ENCODE measurements around the gene IRX5.

Gene IRX5

DNA sequence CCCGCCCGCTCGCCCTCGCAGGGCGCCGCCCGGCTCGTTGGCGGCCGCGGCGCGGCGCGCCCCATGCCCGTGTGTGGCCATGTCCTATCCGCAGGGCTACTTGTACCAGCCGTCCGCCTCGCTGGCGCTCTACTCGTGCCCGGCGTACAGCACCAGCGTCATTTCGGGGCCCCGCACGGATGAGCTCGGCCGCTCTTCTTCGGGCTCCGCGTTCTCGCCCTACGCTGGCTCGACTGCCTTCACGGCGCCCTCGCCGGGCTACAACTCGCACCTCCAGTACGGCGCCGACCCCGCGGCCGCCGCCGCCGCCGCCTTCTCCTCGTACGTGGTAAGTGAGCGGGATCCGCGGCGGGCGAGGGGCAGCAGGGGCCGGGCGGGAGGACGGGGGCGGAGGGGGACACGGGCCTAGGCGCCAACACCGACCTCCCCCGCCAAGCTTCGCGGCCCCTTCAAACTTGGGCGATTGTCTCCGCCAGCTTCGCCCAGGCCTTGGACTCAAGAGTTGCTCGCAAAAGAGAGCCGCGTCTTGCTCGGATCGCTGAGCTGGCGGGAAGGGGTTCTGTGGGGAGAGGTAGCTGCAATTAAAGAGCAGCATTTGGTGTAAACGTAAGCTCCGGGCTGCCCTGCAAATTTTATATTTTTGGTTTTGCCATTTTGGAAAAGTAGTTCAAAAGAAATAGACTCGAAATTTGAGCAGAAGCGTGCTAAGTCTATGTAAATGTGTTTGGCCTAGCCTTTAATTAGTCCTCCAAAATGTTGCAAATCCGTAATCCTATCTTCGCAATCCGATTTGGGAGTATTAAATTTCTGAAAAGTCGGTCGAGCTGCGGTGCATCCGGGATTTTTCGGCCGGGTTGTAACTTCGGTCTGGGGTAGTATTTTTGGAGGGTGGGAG is 702 bp downstream of the IRX5 start:
- no peak for FAIRE-seq

DNA sequence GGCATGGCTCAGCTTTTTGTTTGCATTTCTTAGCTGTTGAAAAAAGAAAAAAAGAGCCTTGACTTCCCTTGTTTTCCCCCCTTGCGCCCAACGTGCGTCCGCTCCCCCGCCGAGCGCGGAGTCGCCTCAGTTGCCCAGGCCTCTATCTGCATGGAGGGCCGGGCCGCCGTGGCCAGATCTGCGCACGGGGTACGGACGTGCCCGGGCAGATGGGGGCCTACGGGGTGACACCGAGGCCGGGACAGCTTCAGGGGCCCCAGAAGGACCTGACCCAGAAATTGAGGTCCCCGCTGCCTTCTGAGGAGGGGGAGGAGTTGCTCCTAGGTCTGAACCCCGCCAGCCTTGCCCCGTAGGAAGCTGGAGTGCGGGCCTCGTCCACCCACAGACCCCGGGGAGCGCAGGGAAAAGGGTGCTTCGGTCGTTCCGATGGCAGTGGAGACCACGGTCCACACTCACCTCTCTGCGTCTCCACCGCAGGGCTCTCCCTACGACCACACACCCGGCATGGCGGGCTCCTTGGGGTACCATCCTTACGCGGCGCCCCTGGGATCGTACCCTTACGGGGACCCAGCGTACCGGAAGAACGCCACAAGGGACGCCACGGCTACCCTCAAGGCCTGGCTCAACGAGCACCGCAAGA is 1.5 kb downstream of the IRX5 start:
- FAIRE-seq = no peak

DNA sequence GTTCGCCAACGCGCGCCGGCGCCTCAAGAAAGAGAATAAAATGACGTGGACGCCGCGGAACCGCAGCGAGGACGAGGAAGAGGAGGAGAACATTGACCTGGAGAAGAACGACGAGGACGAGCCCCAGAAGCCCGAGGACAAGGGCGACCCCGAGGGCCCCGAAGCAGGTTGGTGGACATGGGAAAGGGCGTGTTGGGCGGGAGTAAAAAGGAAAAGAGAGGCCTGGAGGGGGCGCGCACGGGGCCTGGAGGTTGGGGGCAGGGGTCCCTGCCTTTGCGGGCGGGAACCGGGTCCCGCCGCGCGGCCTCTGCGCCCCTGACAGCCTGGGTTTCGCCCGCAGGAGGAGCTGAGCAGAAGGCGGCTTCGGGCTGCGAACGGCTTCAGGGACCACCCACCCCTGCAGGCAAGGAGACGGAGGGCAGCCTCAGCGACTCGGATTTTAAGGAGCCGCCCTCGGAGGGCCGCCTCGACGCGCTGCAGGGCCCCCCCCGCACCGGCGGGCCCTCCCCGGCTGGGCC is 2.1 kb downstream of the IRX5 start:
- FAIRE-seq = no peak

DNA sequence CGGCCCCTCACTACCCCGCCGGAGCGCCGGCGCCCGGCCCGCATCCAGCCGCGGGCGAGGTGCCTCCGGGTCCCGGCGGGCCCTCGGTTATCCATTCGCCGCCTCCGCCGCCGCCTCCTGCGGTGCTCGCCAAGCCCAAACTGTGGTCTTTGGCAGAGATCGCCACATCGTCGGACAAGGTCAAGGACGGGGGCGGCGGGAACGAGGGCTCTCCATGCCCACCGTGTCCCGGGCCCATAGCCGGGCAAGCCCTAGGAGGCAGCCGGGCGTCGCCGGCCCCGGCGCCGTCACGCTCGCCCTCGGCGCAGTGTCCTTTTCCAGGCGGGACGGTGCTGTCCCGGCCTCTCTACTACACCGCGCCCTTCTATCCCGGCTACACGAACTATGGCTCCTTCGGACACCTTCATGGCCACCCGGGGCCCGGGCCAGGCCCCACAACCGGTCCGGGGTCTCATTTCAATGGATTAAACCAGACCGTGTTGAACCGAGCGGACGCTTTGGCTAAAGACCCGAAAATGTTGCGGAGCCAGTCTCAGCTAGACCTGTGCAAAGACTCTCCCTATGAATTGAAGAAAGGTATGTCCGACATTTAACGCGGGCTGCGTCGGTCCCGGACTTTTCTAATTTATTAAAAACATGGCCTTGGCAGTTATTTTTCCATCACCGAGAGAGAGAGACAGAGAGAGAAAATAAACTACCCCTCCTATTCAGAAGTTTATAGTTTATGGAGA is 2.8 kb downstream of the IRX5 start:
- FAIRE-seq = no peak

DNA sequence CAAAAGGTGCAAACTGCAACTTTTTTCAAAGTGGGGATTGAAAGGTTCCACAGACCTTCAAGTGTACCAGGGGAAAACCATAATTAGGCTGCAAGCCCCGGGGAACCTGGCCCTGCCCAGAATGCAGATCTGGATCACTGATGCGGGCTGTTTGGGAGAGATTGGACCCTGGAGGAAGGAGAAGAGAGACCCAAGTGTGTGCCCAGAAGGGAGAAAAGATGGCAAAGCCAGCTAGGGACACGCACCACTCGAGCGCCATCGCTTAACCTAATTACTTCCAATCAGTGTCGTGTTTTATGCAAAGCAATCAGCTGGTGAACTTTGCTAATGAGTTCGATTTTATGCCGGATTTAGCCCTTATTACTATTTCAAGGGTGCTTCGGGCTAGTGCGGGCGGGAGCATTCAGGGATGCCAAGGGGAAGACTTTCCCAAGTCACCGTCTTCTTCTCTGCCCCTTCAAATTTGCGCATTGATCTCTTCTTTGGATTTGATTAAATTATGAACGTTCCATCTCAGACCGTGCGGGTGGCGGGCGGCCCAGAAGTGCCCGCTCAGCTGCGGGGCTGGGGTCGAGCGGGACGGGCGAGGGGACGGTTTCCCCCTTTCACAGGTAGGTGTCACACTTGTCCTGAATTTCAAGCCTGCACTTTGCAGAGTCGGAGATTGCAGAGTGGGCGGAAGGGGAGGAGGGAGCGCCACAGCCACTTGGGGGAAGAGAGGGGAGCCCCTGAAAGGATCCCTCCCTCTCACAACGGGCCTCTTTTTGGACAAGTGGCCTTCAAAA is 4.0 kb downstream of the IRX5 start:
- no peak for FAIRE-seq

DNA sequence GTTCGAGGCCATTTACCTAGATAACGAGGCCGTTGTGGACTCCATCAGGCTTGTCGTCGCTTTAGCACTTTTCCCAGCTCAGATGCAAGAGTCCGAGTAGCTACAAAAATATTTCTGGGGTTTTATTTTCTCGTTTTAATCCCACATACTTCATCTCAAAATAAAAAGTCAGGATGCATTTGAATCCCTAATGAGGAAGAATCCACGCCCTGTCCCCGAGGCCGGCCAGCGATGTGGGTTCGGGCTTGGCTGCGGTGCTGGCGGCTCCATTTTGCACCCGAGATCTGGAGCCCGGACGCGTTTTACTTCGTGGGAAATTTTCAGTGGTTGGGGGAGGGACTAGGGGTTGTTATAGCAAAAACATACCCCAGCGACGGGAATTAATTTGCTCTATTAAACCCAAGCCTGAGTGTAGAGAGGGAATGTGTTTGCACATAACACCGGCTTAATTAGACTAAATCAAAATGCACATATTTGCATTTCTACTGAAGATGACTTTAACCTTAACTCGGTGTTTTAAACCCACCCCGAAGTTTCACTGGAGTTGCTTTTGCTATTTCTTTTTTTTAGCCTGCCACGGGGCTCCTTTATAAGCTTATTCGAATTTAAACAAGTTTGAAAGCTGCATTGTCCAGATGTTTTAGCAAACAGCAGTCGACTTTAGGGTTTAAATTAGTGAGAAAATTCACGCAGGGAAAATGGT is 4.8 kb downstream of the IRX5 start:
- no peak for FAIRE-seq

DNA sequence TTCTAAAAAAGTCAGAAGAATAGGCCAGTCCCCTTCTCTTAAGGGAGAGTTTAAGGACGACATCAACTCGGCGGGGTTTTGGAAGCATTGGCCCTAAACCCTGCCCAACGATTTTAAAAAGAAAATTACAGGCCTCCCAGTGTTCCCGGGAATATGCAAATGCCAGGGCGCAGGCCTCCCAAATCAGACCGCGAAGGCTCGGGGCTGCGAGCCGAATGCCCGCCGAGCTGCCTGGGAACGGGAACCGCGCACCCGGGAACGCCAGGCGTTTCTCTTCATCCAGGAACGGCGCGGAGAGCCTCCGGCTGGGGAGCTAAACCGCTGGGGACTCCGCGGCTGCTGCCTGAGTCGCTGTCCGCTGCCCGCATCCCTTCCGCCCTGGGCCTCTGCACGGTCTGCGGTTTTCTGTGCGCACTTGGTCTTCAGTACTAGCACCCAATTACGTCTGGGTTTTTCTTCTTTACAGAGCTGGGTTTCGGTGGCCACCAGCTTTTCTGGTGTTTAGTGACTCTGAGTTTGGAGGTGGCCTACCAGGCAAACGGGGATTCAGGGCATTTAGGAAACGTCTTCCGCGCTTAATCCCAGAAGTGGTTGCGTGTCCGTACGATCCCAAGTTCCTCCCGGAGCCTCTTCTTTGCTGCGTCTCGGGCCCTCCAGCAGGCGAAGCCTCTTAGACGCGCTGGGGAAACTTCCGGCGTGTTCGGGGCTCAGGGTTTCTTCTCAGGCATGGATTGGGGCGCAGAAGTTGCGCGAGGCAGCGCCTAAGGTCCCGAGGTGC is 5.7 kb downstream of the IRX5 start:
- no peak for FAIRE-seq

DNA sequence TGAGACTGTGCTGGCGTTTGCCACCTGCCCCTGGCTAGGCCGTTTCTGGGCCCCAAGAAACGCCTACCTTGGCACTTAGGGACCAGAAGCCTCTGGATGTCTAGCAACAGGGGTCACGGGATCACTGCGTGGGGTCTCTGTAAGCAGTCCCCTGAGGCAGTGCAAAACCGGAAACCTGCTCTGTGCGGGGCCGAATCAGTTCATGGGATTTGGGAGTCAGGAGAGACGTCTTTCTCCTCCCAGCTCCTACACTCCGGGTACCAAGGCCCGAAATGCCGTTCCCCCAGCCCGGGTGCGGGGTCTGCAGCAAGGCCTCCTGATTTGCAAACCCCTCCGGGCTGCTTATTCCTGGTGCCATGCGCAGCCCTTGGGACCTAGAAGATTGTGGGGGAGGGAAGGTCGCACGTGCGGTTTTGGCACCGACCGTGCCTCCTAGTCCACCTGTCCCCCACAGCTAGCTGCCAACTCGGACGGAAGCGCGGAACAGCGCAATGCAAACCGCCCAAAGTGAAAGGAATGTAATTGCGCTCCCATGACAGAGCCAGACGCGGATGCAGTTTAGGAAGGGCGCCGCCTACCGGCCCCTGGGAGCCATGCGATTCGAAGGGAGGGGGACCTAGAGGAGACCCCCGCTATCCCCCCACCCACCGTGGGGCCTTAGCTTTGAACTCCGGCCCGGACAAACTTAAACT is 6.5 kb downstream of the IRX5 start:
- FAIRE-seq = no peak

DNA sequence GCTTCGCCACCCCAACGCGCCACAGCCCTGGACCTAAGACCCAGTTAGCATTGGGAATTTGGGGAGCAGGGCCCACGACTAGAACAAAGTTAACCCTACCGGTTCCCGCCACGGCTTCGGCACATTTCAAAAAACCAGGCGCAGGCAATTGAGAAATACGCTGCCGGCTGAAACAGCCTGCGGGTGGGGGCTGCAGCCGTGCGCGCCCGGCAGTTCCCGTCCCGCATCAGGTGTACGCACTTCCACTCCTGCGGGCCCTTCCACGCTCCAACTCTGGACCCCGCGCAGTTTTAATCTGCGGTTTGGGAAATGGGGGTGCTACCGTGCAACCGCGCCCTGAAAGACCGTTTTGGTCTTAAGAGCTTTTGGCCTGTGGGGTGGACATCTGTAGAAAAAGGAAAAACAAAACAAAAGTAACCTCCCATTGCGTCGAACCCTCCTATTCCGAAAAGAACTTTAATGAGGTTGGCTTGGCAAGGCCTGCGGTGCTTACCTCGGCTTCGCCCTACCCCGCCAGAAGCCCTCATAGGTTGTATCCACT is 7.1 kb downstream of the IRX5 start:
- FAIRE-seq = no peak

DNA sequence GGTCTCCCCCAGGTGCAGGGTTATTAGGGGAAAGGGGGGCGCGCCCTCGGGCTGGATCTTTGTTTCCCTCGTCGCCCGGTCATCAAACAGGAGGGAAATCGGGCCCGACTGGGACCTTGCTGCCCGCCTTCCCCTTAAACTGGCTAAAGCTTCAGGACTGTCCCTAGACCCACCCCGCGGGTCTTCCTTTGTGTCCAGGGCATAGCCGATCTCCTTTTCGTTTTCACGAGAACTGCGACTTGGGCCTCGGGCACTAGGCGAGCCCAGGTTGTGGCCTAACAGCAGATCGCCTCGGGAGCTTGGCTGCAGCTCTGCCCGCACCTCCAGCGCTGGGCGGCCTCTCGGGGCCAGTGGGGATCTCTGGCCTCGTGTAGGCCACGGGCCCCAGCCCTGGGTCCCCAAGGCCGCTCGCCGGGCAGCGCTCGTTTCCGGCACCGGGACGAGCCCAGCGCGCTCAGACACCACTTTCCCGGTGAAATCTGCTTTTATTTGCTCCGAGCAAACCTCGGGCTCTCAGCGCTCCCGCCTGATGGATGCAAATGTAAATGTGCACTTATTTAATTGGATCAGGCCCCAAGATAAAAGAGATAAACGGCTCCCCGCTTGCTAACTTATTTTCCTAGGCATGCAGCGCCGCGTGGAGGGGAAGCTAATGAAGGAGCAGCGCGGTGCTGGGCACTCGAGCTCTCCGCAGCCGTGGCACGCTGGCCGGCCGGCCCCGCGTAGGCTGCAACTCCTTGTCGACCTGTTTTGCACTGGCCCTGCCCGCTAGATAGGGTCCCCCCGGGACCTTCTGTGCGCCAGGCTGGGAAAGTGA is 7.8 kb downstream of the IRX5 start:
- FAIRE-seq = no peak

DNA sequence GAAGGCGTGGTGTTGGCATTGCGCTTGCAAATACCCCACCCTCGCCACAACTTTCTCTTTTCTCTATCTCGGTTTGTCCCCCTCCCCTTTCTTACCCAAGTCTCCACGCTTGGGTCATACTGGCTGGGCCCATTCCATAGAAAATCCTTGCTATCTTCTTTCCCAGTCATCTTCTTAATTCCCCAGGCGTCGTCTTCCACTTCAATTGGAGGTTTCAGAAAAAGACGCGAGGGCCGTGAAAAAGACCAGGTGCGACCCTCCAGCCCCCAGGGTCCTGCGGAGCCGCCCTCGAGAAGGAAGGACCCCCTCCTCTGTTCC is 8.3 kb downstream of the IRX5 start:
- no peak for FAIRE-seq

DNA sequence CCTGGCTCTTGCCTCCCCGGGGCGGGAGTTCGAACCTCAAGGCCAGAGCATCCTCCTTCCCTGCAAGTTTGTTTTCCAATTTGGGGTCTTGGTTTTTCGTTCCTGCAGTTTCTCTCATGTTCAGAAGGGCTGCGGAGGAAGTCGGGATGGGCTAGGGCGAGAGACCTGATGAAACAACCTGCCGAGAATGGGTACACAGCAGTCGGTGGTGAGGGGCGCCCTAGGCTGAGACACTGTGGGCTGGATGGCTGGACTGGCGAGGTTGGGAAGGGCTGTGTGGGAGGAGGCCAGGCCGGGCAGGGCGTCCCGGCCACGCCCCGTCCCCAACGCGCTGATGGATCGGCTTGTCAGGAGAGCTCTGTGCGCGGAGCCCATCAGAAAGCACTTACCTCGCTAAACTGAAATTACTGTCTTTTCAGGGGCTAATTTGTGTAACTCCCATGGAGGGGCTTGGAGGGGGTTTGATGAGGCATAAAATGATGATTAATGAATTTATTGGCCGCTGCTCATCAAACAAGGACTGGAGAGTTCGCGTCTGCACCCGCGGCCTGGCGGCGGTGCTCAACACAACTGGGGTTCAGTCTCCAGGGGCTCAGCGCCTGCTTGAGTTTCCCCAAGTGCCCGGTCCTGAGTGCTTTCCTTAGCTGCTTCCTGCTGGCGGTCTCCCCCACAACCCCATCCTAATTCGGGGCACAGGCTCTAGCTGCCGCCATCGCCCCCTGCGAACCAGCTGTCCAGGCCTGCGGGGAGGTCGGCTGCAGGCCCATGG is 9.0 kb downstream of the IRX5 start:
- FAIRE-seq = no peak

DNA sequence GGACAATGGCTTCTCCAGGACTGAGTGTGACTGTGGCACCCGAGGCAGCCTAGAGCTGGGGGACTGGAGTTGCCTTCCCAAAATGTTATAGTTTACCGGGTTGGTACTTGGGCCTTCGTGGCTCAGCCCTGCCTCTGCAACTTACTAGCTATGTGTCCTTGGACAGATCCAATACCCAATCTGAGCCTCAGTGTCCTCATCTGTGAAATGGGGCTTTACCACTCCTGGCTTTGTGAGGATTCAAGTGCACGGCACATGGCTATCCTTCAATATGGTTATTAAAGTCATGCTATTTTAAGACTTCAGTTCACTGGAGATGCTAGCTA is 9.6 kb downstream of the IRX5 start:
- FAIRE-seq = no peak

DNA sequence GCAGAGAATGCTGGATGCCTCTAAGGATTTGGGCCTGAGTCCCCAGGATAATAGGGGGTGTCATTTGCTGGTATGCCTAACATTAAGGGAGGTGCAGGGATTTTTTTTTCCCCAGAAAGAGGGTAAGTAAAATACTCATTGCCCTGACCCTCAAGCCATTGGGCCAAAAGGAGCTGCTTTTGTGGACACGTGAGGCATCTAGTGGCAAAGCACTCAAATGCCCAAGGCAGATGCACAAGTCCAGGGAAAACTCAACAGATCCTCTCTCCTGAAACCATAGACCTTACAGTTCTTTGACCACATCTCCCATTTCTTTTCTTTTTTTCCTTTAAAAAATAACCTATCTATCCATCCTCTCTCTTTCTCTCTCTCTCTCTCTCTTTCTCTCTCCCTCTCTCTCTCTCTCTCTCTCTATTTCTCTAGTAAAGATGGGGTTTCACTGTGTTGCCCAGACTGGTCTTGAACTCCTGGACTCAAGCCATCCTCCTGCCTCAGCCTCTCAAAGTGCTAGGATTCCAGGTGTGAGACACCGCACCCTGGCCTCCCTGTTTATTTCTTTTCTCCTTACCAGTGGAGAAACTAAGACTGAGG is 11.8 kb downstream of the IRX5 start:
- FAIRE-seq = no peak

DNA sequence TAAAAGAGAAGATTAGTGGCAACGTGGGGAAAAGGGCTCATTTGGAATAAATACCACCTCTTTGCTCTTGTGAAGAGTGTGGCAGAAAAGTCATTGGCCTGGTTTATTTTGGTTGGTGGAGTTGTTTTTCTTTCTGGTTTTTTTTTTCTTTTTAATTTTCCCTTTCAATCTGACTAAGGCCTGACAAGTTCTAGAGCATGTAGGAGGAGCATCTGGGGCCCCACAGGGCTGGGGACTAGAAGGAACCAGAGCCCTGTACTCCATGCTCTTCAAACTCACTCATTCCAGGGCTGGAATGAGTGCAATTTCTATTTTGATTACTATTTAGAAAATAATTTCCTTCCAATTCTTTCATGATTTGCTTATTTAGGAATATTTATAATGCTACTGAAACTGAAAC is 13.3 kb downstream of the IRX5 start:
- no peak for FAIRE-seq

DNA sequence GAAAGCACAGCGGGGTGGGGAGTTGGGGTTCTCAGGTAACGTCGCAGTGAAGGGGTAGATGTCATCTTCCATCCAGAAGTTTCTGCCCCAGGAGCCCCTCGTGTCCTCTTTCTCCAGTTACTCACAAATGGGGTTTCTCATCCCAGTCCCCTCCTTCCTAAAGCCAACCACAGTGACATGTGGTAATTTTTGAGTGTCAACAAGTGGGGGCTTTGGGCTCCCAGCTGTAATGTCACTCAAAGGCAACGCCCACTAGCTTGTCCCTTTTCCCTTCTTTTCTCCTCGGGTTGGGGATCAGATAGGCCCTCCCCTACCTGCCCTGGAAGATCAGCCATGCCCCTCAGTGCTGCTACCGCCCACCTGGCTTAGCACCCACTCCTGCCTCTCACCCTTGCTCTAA is 14.4 kb downstream of the IRX5 start:
- FAIRE-seq = no peak

DNA sequence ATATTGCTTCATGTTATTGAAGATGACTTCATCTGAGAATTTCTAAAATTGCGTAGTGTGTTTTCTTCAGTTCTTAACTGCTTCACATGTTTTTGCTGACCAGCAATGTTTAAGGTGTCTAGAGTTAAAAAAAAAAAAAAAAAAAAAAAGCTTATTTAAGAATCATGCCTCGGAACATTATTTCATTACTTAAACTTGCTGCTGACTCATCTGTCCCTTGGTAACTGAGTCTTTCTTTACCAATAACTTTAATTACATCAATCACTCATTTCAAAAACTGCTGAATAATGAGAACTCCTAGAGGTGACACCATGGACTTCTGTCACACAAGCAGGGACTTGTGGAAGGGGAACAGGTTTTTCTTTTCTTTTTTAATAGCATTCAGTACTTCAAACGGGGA is 16.2 kb downstream of the IRX5 start:
- FAIRE-seq = no peak

DNA sequence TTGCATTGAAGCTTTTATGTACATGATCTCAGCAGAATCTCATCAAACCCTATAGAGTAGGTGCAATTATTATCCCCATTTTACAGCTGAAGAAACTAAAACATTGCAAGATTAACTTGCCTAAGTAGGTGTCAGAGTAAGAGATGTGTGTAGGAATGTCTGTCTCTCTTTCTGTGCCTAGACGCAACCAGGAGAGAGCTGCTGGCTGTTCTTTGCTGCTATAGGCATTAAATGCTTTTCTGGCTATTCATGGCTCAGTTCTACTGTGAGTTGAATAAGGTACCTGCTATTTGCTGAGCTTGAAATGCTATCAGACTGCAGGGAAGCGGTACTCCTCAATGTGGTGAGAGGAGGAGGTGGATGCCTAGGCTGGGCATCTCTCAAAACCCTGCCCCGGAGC is 17.0 kb downstream of the IRX5 start:
- FAIRE-seq = no peak

DNA sequence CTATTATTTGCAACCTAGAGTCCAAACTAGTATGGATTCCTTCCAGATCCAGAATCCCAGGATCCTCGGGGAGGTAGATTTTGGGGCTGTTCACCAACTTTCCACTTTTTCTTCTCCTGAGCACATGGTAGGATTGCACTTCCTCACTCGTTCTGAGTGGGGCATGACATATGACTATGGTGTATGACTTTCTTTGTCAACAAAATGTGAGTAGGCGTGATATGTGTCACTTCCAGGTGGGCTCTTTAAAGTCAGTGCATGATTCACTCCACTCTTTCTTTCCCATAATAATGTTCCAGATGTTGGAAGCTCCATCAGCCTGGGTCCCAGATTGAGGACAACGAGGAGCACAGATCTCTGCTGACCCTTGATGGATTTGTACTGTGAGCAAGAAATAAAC is 21.5 kb downstream of the IRX5 start:
- FAIRE-seq = no peak
